Stimulated activated effector memory CD8-positive, alpha-beta T cell treated with anti-CD3 and anti-CD28 coated beads, Interleukin-12 subunit alpha, Interleukin-12 subunit beta, amount 100 ng/mL, for 72 hours (primary cell): ENCODE results near the gene CD58.
"Not testable (repeated sequence)": the region's sequence is repeated elsewhere in the genome, so short reads cannot be mapped to it uniquely, and the experiment has no call there.

ENCODE experiments used
- ATAC-seq: fragments of 150-1000 bp; cut with Tn5 transposase; 2 replicates; pipeline ENCODE4 v1.10.0; 2021
- DNase-seq, 2 donors: peaks; one replicate each; pipeline ENCODE4 v3.0.0; 2021 to 2022; ENCODE audit warnings: low spot score in 2 of 2
- H3K27ac Mint-ChIP-seq: one replicate; pipeline ENCODE4 v1.8.0; 2022; ENCODE audit warnings: mild to moderate bottlenecking, mixed read lengths
- H3K36me3 Mint-ChIP-seq: one replicate; pipeline ENCODE4 v1.8.0; 2022; ENCODE audit warnings: mild to moderate bottlenecking, mixed read lengths
- H3K4me1 Mint-ChIP-seq: one replicate; pipeline ENCODE4 v1.8.0; 2022; ENCODE audit warnings: mixed read lengths
- H3K4me3 Mint-ChIP-seq: one replicate; pipeline ENCODE4 v1.8.0; 2022; ENCODE audit warnings: mild to moderate bottlenecking, mixed read lengths
- H3K9me3 Mint-ChIP-seq: one replicate; pipeline ENCODE4 v1.8.0; 2022; ENCODE audit warnings: mixed read lengths

Gene CD58, protein sequence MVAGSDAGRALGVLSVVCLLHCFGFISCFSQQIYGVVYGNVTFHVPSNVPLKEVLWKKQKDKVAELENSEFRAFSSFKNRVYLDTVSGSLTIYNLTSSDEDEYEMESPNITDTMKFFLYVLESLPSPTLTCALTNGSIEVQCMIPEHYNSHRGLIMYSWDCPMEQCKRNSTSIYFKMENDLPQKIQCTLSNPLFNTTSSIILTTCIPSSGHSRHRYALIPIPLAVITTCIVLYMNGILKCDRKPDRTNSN

DNA sequence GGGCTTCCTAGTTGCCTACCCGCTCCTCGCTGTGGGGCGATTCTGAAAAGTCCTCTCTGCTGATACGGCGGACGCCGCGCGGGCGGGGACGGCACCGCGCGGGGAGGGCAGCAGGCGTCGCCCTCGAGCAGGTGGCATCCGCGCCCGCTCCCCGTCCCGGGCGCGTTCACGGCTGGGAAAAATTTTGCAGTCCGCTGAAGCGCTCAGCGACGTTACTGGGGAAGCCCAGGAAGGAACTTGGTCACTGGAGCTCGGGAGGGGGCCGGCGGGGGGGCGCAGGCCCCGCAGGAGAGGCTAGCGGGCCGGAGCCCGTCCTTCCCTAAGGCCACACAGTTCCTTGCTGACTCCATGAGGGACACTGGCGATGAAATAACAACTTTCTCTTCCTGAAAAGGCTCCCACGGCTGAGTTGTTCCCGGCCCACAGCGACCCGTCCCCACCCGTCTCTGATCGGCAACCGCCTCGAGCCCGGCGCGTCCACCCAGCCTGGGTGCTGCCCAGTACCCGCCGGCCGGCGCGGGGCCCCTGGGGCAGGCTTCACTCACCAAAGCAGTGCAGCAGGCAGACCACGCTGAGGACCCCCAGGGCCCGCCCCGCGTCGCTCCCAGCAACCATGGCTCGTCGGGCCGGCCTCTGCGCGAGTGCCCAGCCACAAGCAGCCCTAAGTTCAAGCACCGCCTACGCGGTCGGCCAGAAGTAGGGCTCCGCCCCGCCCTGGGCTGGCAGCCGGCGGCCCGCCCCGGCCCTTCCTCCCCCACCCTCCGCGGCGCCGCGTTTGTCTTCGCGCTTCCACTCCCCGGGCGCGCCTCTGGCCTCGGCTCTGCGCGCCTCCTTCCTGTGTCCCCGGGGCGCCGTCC lies at the start of gene CD58:
TSS of gene CD58 (minus strand) at position 669 of the 857 bp plus-strand sequence. CDS start at position 615, 54 bp downstream.
- DNase-seq: peak; percentile 80 to 90
- Mint-ChIP-seq H3K27ac (peak within 1 kb of the TSS; percentile 94), H3K4me1 (peaks cover 68% of the 10 kb centered on the region), H3K36me3 (peaks cover 30% of the 10 kb centered on the region), H3K9me3 (no peaks in the 10 kb centered on the region), H3K4me3 (peak within 1 kb of the TSS; percentile 98)
- peak; percentile 87 for ATAC-seq

DNA sequence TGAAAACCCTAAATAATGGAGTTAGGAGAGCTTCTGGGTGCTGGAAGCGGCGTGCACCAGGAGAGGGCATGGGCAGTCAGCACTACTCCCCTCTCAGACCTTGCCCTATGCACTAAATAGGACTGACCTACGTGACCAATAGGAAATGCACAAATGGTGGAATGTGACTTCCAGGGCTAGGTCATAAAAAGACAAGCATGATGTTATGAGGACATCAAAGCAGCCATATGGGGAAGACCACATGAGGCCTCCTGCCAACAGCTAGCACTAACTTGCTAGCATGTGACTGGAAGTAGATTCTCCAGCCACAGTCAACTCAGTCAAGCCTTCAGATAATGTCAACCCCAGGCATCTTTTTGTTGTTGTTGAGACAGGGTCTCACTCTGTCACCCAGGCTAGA lies 49.6 kb upstream of the CD58 start:
- not testable (repeated sequence) for H3K9me3 Mint-ChIP-seq, H3K27ac Mint-ChIP-seq, DNase-seq, H3K4me1 Mint-ChIP-seq, ATAC-seq, H3K4me3 Mint-ChIP-seq, H3K36me3 Mint-ChIP-seq

DNA sequence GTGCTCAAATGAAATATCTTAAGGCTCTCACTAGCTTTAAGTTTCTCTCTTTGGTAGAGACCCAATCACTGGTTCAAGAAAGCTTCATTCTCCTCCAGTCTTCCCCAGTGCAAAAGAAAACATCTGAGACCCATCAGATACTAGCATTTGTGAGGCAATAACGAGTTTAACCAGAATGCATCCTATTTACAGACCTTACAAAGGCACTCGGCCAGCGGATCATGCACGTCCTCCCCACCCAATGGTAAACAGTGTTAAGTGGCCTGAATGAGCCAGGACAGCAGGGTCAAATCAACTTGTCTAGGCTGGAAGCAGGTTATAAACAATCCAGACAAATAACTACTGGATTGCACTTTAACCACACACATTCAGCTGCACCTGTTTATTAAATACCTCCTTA lies 48.3 kb upstream of the CD58 start:
- not testable (repeated sequence) for H3K4me3 Mint-ChIP-seq, DNase-seq, H3K4me1 Mint-ChIP-seq, H3K27ac Mint-ChIP-seq, ATAC-seq, H3K9me3 Mint-ChIP-seq, H3K36me3 Mint-ChIP-seq

DNA sequence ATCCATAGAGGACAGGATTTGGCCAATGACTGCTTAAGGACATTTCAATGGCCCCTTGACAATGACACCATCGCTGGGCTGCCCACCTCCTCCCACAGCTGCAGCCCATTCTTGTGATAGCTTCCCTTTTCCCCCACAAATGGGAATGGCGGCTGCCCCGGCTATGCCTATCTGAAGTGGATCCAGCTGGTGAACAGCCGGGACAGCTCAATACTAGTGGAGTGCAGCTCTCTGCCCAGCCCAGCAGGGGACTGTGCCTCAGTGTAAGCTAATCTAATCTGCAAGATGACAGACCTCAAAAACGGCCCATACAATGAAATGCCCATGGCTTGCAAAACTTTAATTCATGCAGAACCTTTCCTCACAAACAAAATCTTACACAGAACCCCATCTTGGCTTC lies 47.0 kb upstream of the CD58 start:
- not testable (repeated sequence) for H3K27ac Mint-ChIP-seq, ATAC-seq, DNase-seq

DNA sequence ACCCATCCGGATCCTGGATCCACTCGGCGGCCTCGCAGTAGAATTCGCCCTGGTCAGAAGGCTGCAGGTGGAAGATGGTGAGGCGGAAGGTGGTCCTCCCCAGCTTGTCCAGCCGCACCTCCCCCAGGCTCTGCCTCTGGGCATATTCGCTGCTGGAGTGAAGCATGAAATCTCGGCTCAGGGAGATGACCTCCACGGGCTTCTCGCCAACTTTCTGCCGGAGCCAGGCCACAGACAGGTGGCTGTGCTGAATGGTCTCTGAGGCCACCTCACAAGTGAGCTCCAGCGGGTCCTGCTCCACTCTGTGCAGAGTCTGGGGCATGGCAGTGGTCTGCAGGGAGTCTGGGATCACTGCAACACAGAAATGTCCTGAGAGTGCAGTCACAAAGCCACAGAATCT lies 43.0 kb upstream of the CD58 start:
- H3K27ac Mint-ChIP-seq, DNase-seq, ATAC-seq, H3K36me3 Mint-ChIP-seq, H3K9me3 Mint-ChIP-seq, H3K4me3 Mint-ChIP-seq: not testable (repeated sequence)
- H3K4me1 Mint-ChIP-seq: peaks cover 11% of the 10 kb centered on the region

More for the DNA sequence above, 47.0 kb upstream of the CD58 start:
- H3K9me3 Mint-ChIP-seq, H3K4me3 Mint-ChIP-seq, H3K4me1 Mint-ChIP-seq, H3K36me3 Mint-ChIP-seq: not testable (repeated sequence)

DNA sequence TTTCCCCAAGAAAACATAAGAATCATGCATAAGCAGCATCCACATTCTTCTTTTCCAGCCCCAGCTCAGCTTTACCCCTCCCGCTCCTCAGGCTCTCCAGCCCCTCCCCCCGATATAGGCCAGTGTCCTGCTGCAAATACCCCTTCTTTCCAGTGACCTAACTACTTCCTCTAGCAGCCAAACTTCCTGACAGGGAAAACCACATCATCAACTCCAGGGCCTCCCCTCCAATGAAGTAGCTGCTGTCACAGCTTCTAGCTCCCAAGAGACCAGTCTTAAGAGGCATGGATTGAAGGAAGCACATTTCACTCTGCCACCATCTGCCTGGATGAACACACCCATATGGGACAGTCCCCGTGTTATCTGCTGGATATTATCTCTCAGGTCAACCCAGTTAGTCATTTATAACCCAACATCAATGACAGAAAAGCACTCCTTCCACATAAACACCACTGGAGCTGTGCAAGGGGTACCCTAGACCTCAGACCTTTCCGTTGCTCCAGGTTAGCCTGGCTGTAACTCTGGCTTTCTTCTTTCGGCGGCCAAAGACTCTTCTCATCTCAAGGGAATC lies 39.1 kb upstream of the CD58 start:
- peak; percentile 31 for ATAC-seq
- peaks cover 24% of the 10 kb centered on the region for H3K4me1 Mint-ChIP-seq

DNA sequence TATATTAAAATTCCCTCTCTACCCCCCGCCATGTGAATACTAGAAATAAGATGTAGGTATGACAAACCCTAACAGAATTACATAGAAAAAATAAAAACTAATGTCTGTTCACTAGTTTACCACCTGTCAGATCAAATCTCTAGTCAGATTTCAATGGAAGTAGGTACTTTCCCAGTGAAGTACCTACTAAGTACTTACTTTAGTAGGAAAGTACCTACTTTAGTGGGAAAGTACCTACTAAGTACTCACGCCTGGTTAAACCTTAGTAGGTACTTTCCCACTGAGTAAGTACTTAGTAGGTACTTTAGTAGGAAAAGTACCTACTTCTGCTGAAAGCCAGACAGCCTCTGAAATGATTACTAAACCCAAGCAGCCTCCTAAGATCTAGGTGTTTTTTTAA lies 38.0 kb upstream of the CD58 start:
- not testable (repeated sequence) for H3K36me3 Mint-ChIP-seq, DNase-seq, H3K9me3 Mint-ChIP-seq, H3K4me3 Mint-ChIP-seq
- peak; percentile 59 for ATAC-seq
- Mint-ChIP-seq H3K27ac (peak overlapping the region; percentile 23), H3K4me1 (peaks cover 24% of the 10 kb centered on the region)

More for the DNA sequence above, 39.1 kb upstream of the CD58 start:
- not testable (repeated sequence) for H3K4me3 Mint-ChIP-seq, H3K27ac Mint-ChIP-seq, DNase-seq, H3K36me3 Mint-ChIP-seq, H3K9me3 Mint-ChIP-seq

DNA sequence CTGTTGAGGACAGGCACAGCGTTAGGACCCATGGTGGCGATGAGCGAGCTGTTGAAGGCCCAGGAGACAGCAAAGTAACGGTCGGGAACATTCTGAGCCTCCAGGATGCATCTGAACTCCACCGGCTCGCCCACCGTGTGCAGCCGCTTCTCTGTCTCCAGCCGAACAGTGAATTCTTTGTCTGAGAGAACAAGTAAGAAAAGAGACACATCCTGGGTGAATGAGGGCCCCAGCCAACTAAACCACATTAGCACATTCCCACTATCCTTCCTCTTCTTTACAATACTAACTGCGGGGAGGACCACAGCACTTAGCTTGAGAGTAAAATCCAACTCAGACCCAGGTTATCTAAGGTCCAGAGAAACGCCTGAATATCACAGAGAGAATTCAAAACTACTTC lies 37.3 kb upstream of the CD58 start:
- not testable (repeated sequence) for DNase-seq, ATAC-seq, H3K36me3 Mint-ChIP-seq, H3K9me3 Mint-ChIP-seq
- peaks cover 24% of the 10 kb centered on the region for H3K4me1 Mint-ChIP-seq
- peak overlapping the region; percentile 23 for H3K27ac Mint-ChIP-seq
- peak overlapping the region; percentile 36 for H3K4me3 Mint-ChIP-seq

DNA sequence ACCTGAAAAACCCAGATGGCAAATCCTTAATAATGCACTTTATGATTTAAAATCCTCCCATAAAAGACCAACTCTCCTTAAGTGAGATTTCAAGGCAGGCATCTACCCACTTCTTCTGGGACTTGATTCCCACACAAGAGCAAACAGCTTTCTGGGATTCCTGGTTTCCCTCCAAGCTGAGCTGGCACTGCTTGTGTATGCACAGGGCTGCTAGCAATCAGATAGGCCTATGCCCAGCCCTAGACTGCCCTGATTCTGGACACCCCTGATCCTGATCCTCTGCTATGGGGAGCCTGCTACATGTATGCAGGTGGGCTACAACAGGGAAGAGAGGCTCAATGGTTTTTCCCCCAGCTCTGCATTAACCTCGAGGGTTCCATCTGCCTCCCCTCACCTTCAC lies 36.6 kb upstream of the CD58 start:
- Mint-ChIP-seq H3K4me1 (peaks cover 24% of the 10 kb centered on the region), H3K27ac (peak overlapping the region; percentile 23), H3K4me3 (peak overlapping the region; percentile 36)
- not testable (repeated sequence) for H3K36me3 Mint-ChIP-seq, H3K9me3 Mint-ChIP-seq, ATAC-seq, DNase-seq

DNA sequence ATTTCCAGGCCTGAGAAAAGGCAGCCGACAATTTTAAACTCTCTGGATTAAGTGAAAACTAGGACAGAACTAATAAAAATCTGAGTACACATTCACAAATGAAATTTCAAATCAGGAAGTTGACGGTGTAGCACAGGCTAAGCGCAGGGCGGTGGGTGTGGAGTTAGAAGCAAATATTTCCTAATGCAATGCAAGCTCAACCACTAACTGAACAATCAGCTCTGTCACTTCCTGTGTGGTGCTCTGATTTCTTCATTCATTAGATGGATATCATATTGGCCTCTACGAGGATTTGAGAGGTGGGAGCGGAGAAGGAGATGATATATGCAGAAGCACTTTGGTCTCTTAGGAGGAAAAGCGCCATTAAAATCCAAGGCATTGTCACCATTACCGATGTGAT lies 35.2 kb upstream of the CD58 start:
- DNase-seq, H3K4me3 Mint-ChIP-seq, H3K9me3 Mint-ChIP-seq, H3K27ac Mint-ChIP-seq, H3K36me3 Mint-ChIP-seq: not testable (repeated sequence)
- peak; percentile 52 for ATAC-seq
- peaks cover 24% of the 10 kb centered on the region for H3K4me1 Mint-ChIP-seq

DNA sequence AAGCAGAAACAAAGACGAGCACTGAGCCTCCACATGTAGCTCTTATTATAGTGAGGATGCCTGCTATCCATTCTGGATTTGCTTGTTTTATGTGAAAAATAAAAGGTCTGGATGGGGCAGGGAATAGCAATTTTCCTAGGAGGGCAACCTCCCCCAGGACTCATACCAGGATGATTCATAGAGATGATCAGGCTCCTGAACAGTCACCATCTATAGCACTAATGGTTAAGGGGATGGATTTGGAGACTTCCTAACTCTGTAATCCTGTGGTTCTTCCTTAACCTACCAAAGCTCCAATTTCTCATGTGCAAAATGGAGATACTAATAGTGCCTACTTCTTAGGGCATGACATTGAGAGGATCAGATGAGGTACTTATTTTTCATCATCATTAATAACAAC lies 34.5 kb upstream of the CD58 start:
- ATAC-seq: no peak
- no peak overlapping the region for H3K4me3 Mint-ChIP-seq
- H3K4me1 Mint-ChIP-seq: peaks cover 19% of the 10 kb centered on the region
- H3K27ac Mint-ChIP-seq: no peak overlapping the region
- DNase-seq: no peak
- H3K36me3 Mint-ChIP-seq: no peaks in the 10 kb centered on the region
- H3K9me3 Mint-ChIP-seq: no peaks in the 10 kb centered on the region

DNA sequence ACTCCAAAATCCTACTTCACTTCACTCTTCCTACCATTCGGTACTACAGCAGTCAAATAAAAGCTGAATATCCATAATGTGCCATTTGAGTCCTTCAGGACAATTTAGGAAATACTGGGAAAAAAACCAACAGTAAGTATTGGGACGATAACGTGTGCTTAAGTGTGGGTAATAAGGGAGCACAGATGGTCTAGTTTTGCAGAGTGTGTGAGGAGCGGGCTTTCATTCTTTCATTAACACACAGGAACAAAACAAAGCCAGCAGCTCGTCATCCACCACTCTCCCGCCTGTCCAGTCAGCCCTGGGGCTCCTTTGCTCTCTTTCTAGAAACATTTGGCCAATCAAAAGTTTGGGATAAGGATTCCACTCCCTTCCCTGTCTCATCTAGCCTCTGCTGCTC lies 33.6 kb upstream of the CD58 start:
- DNase-seq, H3K27ac Mint-ChIP-seq, ATAC-seq, H3K36me3 Mint-ChIP-seq, H3K4me3 Mint-ChIP-seq, H3K9me3 Mint-ChIP-seq: not testable (repeated sequence)
- peaks cover 12% of the 10 kb centered on the region for H3K4me1 Mint-ChIP-seq

DNA sequence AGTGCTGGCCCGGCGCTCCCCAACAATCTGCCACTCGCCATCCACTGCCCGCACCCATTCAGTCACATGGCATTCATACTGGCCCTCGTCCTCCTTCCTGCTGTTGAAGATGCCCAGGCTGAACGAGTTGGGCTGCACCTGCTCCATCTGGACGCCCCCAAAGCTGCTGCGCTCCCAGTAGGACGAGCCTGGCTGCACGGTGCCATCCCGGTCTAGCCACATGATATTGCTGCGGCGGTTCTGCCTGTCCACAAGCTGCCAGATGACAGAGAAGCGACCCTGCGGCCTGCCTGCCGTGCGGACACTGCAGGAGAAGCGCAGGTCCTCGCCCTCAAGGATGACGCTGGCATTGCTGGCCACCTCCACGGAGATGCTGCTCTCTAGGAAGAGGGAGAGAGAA lies 32.8 kb upstream of the CD58 start:
- peaks cover 11% of the 10 kb centered on the region for H3K4me1 Mint-ChIP-seq
- not testable (repeated sequence) for H3K27ac Mint-ChIP-seq, ATAC-seq, H3K9me3 Mint-ChIP-seq, H3K36me3 Mint-ChIP-seq, H3K4me3 Mint-ChIP-seq, DNase-seq

DNA sequence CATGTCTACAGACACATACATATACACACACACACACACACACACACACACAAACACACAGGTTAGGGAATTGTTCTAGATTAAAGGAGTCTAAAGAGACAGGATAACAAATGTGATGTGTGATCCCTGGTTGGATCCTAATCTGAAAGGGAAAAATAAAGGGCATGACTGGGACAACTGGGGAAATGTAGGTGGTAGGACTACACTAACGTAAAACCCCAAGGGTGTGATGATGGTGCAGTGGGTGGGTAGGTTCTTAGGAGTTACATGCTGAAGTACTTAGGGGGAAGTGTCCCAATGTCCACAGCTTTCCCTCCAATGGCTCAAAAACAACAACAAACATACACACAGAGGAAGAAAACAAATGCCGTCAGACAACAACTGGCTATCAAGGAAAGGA lies 28.5 kb upstream of the CD58 start:
- H3K27ac Mint-ChIP-seq, H3K9me3 Mint-ChIP-seq, H3K4me3 Mint-ChIP-seq, H3K36me3 Mint-ChIP-seq, DNase-seq, ATAC-seq: not testable (repeated sequence)
- peaks cover 11% of the 10 kb centered on the region for H3K4me1 Mint-ChIP-seq

DNA sequence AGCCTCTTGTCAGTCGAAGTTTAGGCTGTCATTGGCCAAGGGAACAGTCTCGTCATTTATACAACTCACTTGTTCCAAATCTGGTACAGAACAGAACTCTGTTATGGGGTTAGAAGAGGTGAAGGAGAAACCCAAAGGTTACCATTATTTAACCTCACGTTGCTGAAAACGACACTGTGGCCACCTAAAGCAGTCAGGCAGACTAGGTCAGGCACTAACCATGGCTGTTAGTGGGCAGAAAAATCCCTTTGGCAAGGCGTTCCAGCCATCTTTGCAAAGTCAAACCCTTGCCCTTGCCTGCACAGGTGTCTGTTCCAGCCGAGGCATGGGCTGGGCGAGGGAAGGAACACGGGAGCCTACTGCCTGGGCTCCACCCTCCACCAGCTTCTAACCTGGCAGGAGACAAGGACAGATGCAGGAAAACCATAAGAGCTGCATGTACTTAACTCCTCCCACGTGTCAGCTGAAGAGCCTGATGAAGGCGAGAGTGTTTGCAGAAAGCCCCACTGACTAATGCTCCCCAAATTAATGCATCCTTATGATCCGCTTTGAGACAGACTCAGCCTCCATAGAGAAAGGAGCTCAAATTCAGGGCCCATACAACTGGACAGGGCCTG lies 27.7 kb upstream of the CD58 start:
- peaks cover 11% of the 10 kb centered on the region for H3K4me1 Mint-ChIP-seq
- H3K36me3 Mint-ChIP-seq, DNase-seq, H3K27ac Mint-ChIP-seq, H3K4me3 Mint-ChIP-seq, H3K9me3 Mint-ChIP-seq: not testable (repeated sequence)
- peak; percentile 53 for ATAC-seq
